Activated gamma-delta T cell (primary cell): ENCODE measurements around the gene COL25A1.
"Not testable (repeated sequence)": the region's sequence is repeated elsewhere in the genome, so short reads cannot be mapped to it uniquely, and the experiment has no call there.

Experiments used
- DNase-seq: peaks from one replicate; lab custom pipeline; 2025; lab: John Stamatoyannopoulos, UW

Gene COL25A1

GRCh38 chr4:108906866-108907367 is 395.5 kb downstream of the COL25A1 start:
- no peak for DNase-seq

- DNase-seq: no peak
Measured at GRCh38 chr4:108906006-108906405, 396.5 kb downstream of the COL25A1 start.

- DNase-seq: no peak
Measured at GRCh38 chr4:108903464-108904221, 398.8 kb downstream of the COL25A1 start.

- DNase-seq: no peak
Measured at GRCh38 chr4:108902769-108903168, 399.7 kb downstream of the COL25A1 start.

GRCh38 chr4:108901291-108901690 is 401.2 kb downstream of the COL25A1 start:
- no peak for DNase-seq

GRCh38 chr4:108900018-108900580 is 402.4 kb downstream of the COL25A1 start:
- DNase-seq: no peak

GRCh38 chr4:108893468-108893867 is 409.0 kb downstream of the COL25A1 start:
- no peak for DNase-seq

- no peak for DNase-seq
Measured at GRCh38 chr4:108891896-108892590, 410.4 kb downstream of the COL25A1 start.

- DNase-seq: no peak
Measured at GRCh38 chr4:108890484-108890881, 412.0 kb downstream of the COL25A1 start.

- DNase-seq: no peak
Measured at GRCh38 chr4:108889696-108890483, 412.6 kb downstream of the COL25A1 start.

- DNase-seq: no peak
Measured at GRCh38 chr4:108888769-108889168, 413.7 kb downstream of the COL25A1 start.

- no peak for DNase-seq
Measured at GRCh38 chr4:108887034-108887433, 415.4 kb downstream of the COL25A1 start.

GRCh38 chr4:108885211-108885610 is 417.2 kb downstream of the COL25A1 start:
- no peak for DNase-seq

- DNase-seq: no peak
Measured at GRCh38 chr4:108884596-108884995, 417.9 kb downstream of the COL25A1 start.

GRCh38 chr4:108881986-108882385 is 420.5 kb downstream of the COL25A1 start:
- no peak for DNase-seq

GRCh38 chr4:108881190-108881589 is 421.3 kb downstream of the COL25A1 start:
- DNase-seq: no peak

GRCh38 chr4:108878806-108879205 is 423.7 kb downstream of the COL25A1 start:
- no peak for DNase-seq

GRCh38 chr4:108877821-108878220 is 424.6 kb downstream of the COL25A1 start:
- no peak for DNase-seq

- DNase-seq: no peak
Measured at GRCh38 chr4:108874806-108875205, 427.7 kb downstream of the COL25A1 start.

GRCh38 chr4:108869970-108870369 is 432.5 kb downstream of the COL25A1 start:
- DNase-seq: not testable (repeated sequence)

GRCh38 chr4:108868606-108869227 is 433.7 kb downstream of the COL25A1 start:
- no peak for DNase-seq

- no peak for DNase-seq
Measured at GRCh38 chr4:108867476-108867875, 435.0 kb downstream of the COL25A1 start.
